Measurements from ENCODE around the gene PFKFB4. TPM values are rescaled to one million over a fixed set of nuclear protein-coding genes. Genes with fewer than 3 reads are reported as not detected.

Gene PFKFB4
- total RNA-seq (1 to 10 TPM; 2.6 to 2.7 TPM), polyA plus RNA-seq (1 to 10 TPM; 2.5 TPM)

DNA sequence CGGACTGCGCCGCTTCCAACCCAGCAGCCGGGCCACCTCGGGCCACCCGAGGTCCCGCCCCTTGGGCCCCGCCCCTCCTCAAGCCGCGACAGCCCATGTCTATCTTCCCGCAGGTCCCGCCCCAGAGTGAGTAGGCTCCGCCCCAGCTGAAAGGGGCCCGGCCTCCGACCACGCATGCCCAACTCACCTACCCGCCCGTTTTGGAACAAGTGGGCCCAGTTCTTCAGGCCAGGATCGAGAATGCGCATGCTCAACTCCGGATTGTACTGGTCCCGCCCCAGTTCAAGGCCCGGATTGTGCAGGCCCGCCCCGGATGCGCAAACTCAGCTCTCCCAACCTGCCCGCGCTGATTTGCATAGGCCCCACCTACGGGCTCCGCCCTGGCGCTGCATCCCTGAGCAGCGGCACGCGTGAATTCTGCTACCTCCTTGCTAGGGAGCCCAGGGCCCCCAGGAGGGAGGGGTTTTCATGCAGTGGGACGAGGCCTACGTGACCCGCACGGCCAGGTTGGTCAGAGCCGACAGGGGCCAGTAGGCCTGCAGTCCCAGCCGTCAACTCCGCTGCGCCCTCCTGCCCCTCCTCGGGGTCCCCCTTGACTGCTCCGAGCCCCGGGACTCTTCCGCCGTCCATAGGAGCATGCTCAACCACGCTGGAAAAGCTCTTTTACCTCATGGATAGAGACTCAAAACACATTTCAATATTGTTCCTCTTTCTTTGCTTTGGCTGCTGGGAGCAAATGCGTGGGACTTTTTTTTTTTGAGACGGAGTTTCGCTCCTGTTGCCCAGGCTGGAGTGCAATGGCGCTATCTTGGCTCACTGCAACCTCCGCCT, at the start of gene PFKFB4:
TSS of gene PFKFB4 (minus strand) at position 8 of the 831 bp plus-strand sequence. CDS start 26 bp downstream, outside the sequence.
- H3K27ac ChIP-seq (ENCODE audit: low read depth, low read length), result peak within 1 kb of the TSS; percentile 39
- Mint-ChIP-seq H3K27ac (peak within 1 kb of the TSS; percentile 66 to 89 (median 78)), H3K36me3 (no peaks in the 10 kb centered on the region), H3K27me3 (no peaks in the 10 kb centered on the region), H3K4me1 (peaks cover 5 to 22% (median 17%) of the 10 kb centered on the region in 4 donors), H3K9me3 (peaks cover 0 to 4% (median 0%) of the 10 kb centered on the region in 8 donors), H3K4me3 (peak within 1 kb of the TSS; percentile 77 to 96 (median 87))
- POLR2A ChIA-PET (ENCODE audit: partially characterized antibody), result interaction anchor here (0.5 to 2.7 kb wide), 14 partner anchors 10 to 783 kb away, joined by 3 to 14 read pairs (median 4); partner anchors contain the start of genes ATRIP, CCDC51, SLC26A6 and TMA7
- H3K36me3 ChIP-seq (ENCODE audit: insufficient read depth, low read length), result no peaks in the 10 kb centered on the region
- no peaks in the 10 kb centered on the region for H3K27me3 ChIP-seq (ENCODE audit: insufficient read depth, low read length)
- peak; percentile 99 to 100 (median 100) for DNase-seq
- peak within 1 kb of the TSS; percentile 69 to 82 for H3K4me3 ChIP-seq (ENCODE audit: low read length in 2 of 2)
- peaks cover 23% of the 10 kb centered on the region for H3K4me1 ChIP-seq (ENCODE audit: insufficient read depth, low read length)
- CTCF ChIA-PET (ENCODE audit: partially characterized antibody), result interaction anchor here (0.6 to 18.1 kb wide), 16 partner anchors 8 to 1402 kb away, joined by 3 to 330 read pairs (median 4); partner anchors contain the start of genes CCDC51, TMA7 and UQCRC1
- H3K9me3 ChIP-seq (ENCODE audit: control insufficient read depth in 1 of 2, low read length in 2 of 2), result no peaks in the 10 kb centered on the region
- intact Hi-C loops (cut with micrococcal nuclease), result loop anchor here (1.0 to 5.0 kb wide), 8 partner anchors 78 to 365 kb away; partner anchors contain the start of genes CCDC51, IP6K2, NME6 and SLC26A6

- H3K4me1 ChIP-seq (ENCODE audit: insufficient read depth, low read length), result no peaks in the 10 kb centered on the region
- no peak overlapping the region for H3K27ac ChIP-seq (ENCODE audit: low read depth, low read length)
- intact Hi-C loops (cut with micrococcal nuclease), result no loop called here
- Mint-ChIP-seq H3K4me3 (no peak overlapping the region), H3K9me3 (no peaks in the 10 kb centered on the region), H3K27me3 (no peaks in the 10 kb centered on the region), H3K27ac (no peak overlapping the region), H3K4me1 (peaks cover 0 to 6% (median 3%) of the 10 kb centered on the region in 4 donors), H3K36me3 (peaks cover 28 to 73% of the 10 kb centered on the region in 2 donors)
- no peaks in the 10 kb centered on the region for H3K9me3 ChIP-seq (ENCODE audit: control insufficient read depth in 1 of 2, low read length in 2 of 2)
- CTCF ChIA-PET (ENCODE audit: partially characterized antibody), result no interaction called here
- POLR2A ChIA-PET (ENCODE audit: partially characterized antibody), result no interaction called here
- DNase-seq, result peak in 1 of 5 donors; percentile 16
- no peak overlapping the region for H3K4me3 ChIP-seq (ENCODE audit: low read length in 2 of 2)
- H3K27me3 ChIP-seq (ENCODE audit: insufficient read depth, low read length), result no peaks in the 10 kb centered on the region
- H3K36me3 ChIP-seq (ENCODE audit: insufficient read depth, low read length), result peaks cover 63% of the 10 kb centered on the region
Measured at GRCh38 chr3:48601622-48601994, 45.0 kb upstream of the PFKFB4 start.

- Histone ChIP-seq H3K4me3 (ENCODE audit: low read length in 2 of 2) (no peak overlapping the region), H3K4me1 (ENCODE audit: insufficient read depth, low read length) (no peaks in the 10 kb centered on the region), H3K9me3 (ENCODE audit: control insufficient read depth in 1 of 2, low read length in 2 of 2) (no peaks in the 10 kb centered on the region), H3K36me3 (ENCODE audit: insufficient read depth, low read length) (peaks cover 63% of the 10 kb centered on the region), H3K27ac (ENCODE audit: low read depth, low read length) (no peak overlapping the region), H3K27me3 (ENCODE audit: insufficient read depth, low read length) (no peaks in the 10 kb centered on the region)
- Mint-ChIP-seq H3K36me3 (peaks cover 28 to 70% of the 10 kb centered on the region in 2 donors), H3K4me1 (peaks cover 0 to 6% (median 3%) of the 10 kb centered on the region in 4 donors), H3K27me3 (no peaks in the 10 kb centered on the region), H3K27ac (no peak overlapping the region), H3K9me3 (no peaks in the 10 kb centered on the region), H3K4me3 (peak overlapping the region in 1 of 8 donors; percentile 20)
- ChIA-PET POLR2A (ENCODE audit: partially characterized antibody) (no interaction called here), CTCF (ENCODE audit: partially characterized antibody) (no interaction called here)
- intact Hi-C loops (cut with micrococcal nuclease), result no loop called here
- DNase-seq, result peak in 1 of 5 donors; percentile 15
Measured at GRCh38 chr3:48600711-48601621, 44.4 kb upstream of the PFKFB4 start.

- H3K4me1 Mint-ChIP-seq, result peaks cover 0 to 6% (median 2%) of the 10 kb centered on the region in 4 donors
- H3K36me3 Mint-ChIP-seq, result peaks cover 27 to 58% of the 10 kb centered on the region in 2 donors
- Histone ChIP-seq H3K4me1 (ENCODE audit: insufficient read depth, low read length) (no peaks in the 10 kb centered on the region), H3K27me3 (ENCODE audit: insufficient read depth, low read length) (no peaks in the 10 kb centered on the region), H3K4me3 (ENCODE audit: low read length in 2 of 2) (no peak overlapping the region), H3K27ac (ENCODE audit: low read depth, low read length) (no peak overlapping the region), H3K36me3 (ENCODE audit: insufficient read depth, low read length) (peaks cover 55% of the 10 kb centered on the region), H3K9me3 (ENCODE audit: control insufficient read depth in 1 of 2, low read length in 2 of 2) (no peaks in the 10 kb centered on the region)
- no peaks in the 10 kb centered on the region for H3K9me3 Mint-ChIP-seq
- ChIA-PET POLR2A (ENCODE audit: partially characterized antibody) (no interaction called here), CTCF (ENCODE audit: partially characterized antibody) (no interaction called here)
- intact Hi-C loops (cut with micrococcal nuclease), result no loop called here
- H3K4me3 Mint-ChIP-seq, result no peak overlapping the region
- no peaks in the 10 kb centered on the region for H3K27me3 Mint-ChIP-seq
- DNase-seq, result no peak
- peak overlapping the region in 1 of 7 donors; percentile 56 for H3K27ac Mint-ChIP-seq
Measured at GRCh38 chr3:48599509-48600285, 43.1 kb upstream of the PFKFB4 start.

DNA sequence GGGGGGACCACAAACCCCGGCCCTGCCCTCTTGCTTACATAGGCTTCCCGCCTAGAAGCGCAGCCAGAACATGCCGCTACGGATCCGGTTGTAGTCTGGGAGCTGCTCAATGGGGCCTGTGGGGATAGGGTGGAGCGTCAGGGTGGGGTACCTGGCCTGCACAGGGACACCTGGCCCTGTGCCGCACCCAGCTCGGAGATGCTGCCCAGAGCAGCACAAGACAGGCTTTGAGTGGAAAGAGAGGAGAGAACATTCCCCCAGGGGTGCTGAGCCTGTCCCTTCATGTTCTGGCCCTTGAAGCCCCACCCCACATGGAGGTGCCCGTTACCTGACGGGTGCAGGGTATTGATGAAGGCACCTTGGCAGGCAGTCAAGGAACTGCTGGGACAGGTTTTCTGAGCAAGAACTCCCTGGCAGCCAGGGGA, 42.5 kb upstream of the PFKFB4 start:
- Histone ChIP-seq H3K4me1 (ENCODE audit: insufficient read depth, low read length) (no peaks in the 10 kb centered on the region), H3K27ac (ENCODE audit: low read depth, low read length) (no peak overlapping the region), H3K36me3 (ENCODE audit: insufficient read depth, low read length) (peaks cover 48% of the 10 kb centered on the region), H3K27me3 (ENCODE audit: insufficient read depth, low read length) (no peaks in the 10 kb centered on the region), H3K9me3 (ENCODE audit: control insufficient read depth in 1 of 2, low read length in 2 of 2) (no peaks in the 10 kb centered on the region), H3K4me3 (ENCODE audit: low read length in 2 of 2) (no peak overlapping the region)
- Mint-ChIP-seq H3K4me3 (no peak overlapping the region), H3K27ac (no peak overlapping the region), H3K9me3 (no peaks in the 10 kb centered on the region), H3K4me1 (peaks cover 0 to 6% (median 4%) of the 10 kb centered on the region in 4 donors), H3K27me3 (peaks cover 0 to 2% of the 10 kb centered on the region in 2 donors), H3K36me3 (peaks cover 21 to 52% of the 10 kb centered on the region in 2 donors)
- ChIA-PET POLR2A (ENCODE audit: partially characterized antibody) (no interaction called here), CTCF (ENCODE audit: partially characterized antibody) (no interaction called here)
- DNase-seq, result no peak
- intact Hi-C loops (cut with micrococcal nuclease), result no loop called here

DNA sequence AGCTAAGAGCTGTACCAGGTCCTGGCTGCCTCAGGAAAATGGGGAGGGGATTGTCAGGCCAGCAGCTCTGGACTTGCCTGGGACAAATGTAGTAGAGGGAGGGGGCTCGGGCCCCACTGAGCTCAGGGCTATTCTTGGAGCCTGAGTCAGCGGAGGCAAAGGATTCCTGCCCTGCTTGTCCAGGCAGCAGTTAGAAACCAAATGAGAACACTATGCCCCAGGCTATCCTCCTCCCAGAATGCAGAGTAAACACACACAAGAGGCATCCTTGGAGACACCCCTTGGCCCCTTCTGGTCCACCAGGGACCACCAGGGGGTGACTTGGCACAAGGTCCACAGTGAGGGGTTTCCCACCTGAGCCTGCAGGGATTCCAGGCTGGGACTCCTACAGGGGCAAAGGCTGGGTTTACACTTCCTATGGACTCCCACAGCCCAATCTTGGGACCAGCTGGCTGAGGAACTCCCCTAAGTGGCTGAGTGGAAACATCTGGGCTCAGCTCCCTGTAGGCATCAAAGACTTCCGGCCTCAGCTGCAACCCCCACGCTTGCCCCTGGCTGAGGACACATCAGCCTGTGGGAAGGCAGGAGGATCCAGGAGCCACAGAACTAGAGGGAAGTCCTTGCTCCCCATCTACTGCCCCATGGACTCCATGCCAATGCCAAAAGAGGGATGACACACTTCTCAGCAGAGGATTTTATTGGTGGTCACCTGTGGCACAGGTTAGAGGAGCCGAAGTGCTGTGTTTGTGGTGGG, 41.9 kb upstream of the PFKFB4 start:
- CTCF ChIA-PET (ENCODE audit: partially characterized antibody), result no interaction called here
- Mint-ChIP-seq H3K9me3 (no peaks in the 10 kb centered on the region), H3K4me3 (no peak overlapping the region), H3K27ac (no peak overlapping the region), H3K27me3 (peaks cover 0 to 2% of the 10 kb centered on the region in 2 donors), H3K4me1 (peaks cover 0 to 6% (median 4%) of the 10 kb centered on the region in 4 donors), H3K36me3 (peaks cover 21 to 48% of the 10 kb centered on the region in 2 donors)
- POLR2A ChIA-PET (ENCODE audit: partially characterized antibody), result no interaction called here
- intact Hi-C loops (cut with micrococcal nuclease), result no loop called here
- no peaks in the 10 kb centered on the region for H3K9me3 ChIP-seq (ENCODE audit: control insufficient read depth in 1 of 2, low read length in 2 of 2)
- no peaks in the 10 kb centered on the region for H3K4me1 ChIP-seq (ENCODE audit: insufficient read depth, low read length)
- H3K27me3 ChIP-seq (ENCODE audit: insufficient read depth, low read length), result no peaks in the 10 kb centered on the region
- no peak for DNase-seq
- peaks cover 43% of the 10 kb centered on the region for H3K36me3 ChIP-seq (ENCODE audit: insufficient read depth, low read length)
- H3K4me3 ChIP-seq (ENCODE audit: low read length in 2 of 2), result no peak overlapping the region
- no peak overlapping the region for H3K27ac ChIP-seq (ENCODE audit: low read depth, low read length)
